Mesenchymal stem cell (in vitro differentiated cells and primary cell): ENCODE measurements around the gene SLC4A1.
A peak's percentile ranks its signal among the peaks of the same experiment; 100 is the strongest.

ENCODE experiments used
- DNase-seq: peaks from one replicate; pipeline ENCODE4 v3.0.0-alpha.2; 2013
- H2AFZ ChIP-seq: one replicate; pipeline ENCODE4 v1.6.1; 2013; ENCODE audit warnings: low read depth, mild to moderate bottlenecking, control low read depth, inconsistent platforms, low read length, moderate library complexity
- H2AK5ac ChIP-seq: 2 replicates; pipeline ENCODE4 v1.6.1; 2013; ENCODE audit warnings: low read length, moderate library complexity, mild to moderate bottlenecking, inconsistent platforms; ENCODE audit not compliant: severe bottlenecking
- H2BK120ac ChIP-seq: one replicate; pipeline ENCODE4 v1.6.1; 2013; ENCODE audit warnings: low read depth, mild to moderate bottlenecking, inconsistent platforms, low read length, moderate library complexity
- H2BK12ac ChIP-seq, 2 experiments: one replicate each; pipeline ENCODE4 v1.6.1; 2013; ENCODE audit warnings: inconsistent platforms in 2 of 2, low read length in 2 of 2, mild to moderate bottlenecking in 2 of 2, moderate library complexity in 2 of 2, control low read depth in 1 of 2
- H2BK15ac ChIP-seq: one replicate; pipeline ENCODE4 v1.6.1; 2013; ENCODE audit warnings: mild to moderate bottlenecking, low read depth, inconsistent platforms; ENCODE audit not compliant: poor library complexity, severe bottlenecking
- H2BK5ac ChIP-seq: 2 replicates; pipeline ENCODE4 v1.6.1; 2013; ENCODE audit warnings: low read depth, mild to moderate bottlenecking, low read length, control low read depth, inconsistent platforms; ENCODE audit not compliant: poor library complexity, severe bottlenecking
- H3K14ac ChIP-seq, 2 experiments: one replicate each; pipeline ENCODE4 v1.6.1; 2013; ENCODE audit warnings: inconsistent platforms in 2 of 2, low read length in 2 of 2, control low read depth in 1 of 2, mild to moderate bottlenecking in 1 of 2, moderate library complexity in 1 of 2
- H3K18ac ChIP-seq, 2 experiments: one replicate each; pipeline ENCODE4 v1.6.1; 2013; ENCODE audit warnings: inconsistent platforms in 2 of 2, low read length in 2 of 2, control low read depth in 1 of 2, low read depth in 1 of 2, mild to moderate bottlenecking in 1 of 2
- H3K23ac ChIP-seq, 2 experiments: one replicate each; pipeline ENCODE4 v1.6.1; 2013; ENCODE audit warnings: inconsistent platforms in 2 of 2, low read length in 2 of 2, mild to moderate bottlenecking in 2 of 2, moderate library complexity in 2 of 2, control low read depth in 1 of 2
- H3K27ac ChIP-seq: 2 replicates; pipeline ENCODE4 v1.5.1; 2013; ENCODE audit warnings: mild to moderate bottlenecking, moderate library complexity, low read length, control low read depth, inconsistent platforms; ENCODE audit not compliant: poor library complexity, severe bottlenecking
- H3K27me3 ChIP-seq, 2 experiments: 2 replicates each; pipeline versions ENCODE4 v1.6.1 to v1.7.0; 2013; ENCODE audit warnings: low read length in 2 of 2, mild to moderate bottlenecking in 2 of 2, moderate library complexity in 2 of 2, control low read depth in 1 of 2, inconsistent platforms in 1 of 2; ENCODE audit not compliant: control insufficient read depth in 1 of 2, insufficient read depth in 1 of 2
- H3K36me3 ChIP-seq, 2 experiments: 2 replicates each; pipeline versions ENCODE4 v1.6.1 to v1.7.0; 2013; ENCODE audit warnings: low read length in 2 of 2, control low read depth in 1 of 2, inconsistent platforms in 1 of 2, low read depth in 1 of 2, mild to moderate bottlenecking in 1 of 2; ENCODE audit not compliant: insufficient read depth in 2 of 2, control insufficient read depth in 1 of 2
- H3K4ac ChIP-seq, 2 experiments: one replicate each; pipeline ENCODE4 v1.6.1; 2013; ENCODE audit warnings: inconsistent platforms in 2 of 2, low read length in 2 of 2, mild to moderate bottlenecking in 2 of 2, moderate library complexity in 2 of 2, control low read depth in 1 of 2, low read depth in 1 of 2
- H3K4me1 ChIP-seq: 2 replicates; pipeline ENCODE4 v1.6.1; 2013; ENCODE audit warnings: low read depth, low read length, control low read depth; ENCODE audit not compliant: control insufficient read depth, insufficient read depth
- H3K4me2 ChIP-seq: 2 replicates; pipeline ENCODE4 v1.6.1; 2013; ENCODE audit warnings: low read length, mild to moderate bottlenecking, inconsistent platforms; ENCODE audit not compliant: poor library complexity, severe bottlenecking
- H3K4me3 ChIP-seq, 2 experiments: 2 replicates each; pipeline versions ENCODE4 v1.5.1 to v1.7.0; 2013; ENCODE audit warnings: low read length in 2 of 2, mild to moderate bottlenecking in 2 of 2, control low read depth in 1 of 2, low read depth in 1 of 2; ENCODE audit not compliant: insufficient read depth in 1 of 2
- H3K79me1 ChIP-seq: replicated peaks from 2 replicates; pipeline ENCODE4 v1.6.1; 2013; ENCODE audit warnings: mild to moderate bottlenecking, control low read depth, low read length, inconsistent platforms; ENCODE audit not compliant: poor library complexity, severe bottlenecking
- H3K9ac ChIP-seq: 2 replicates; pipeline ENCODE4 v1.7.0; 2013; ENCODE audit warnings: mild to moderate bottlenecking, low read length, moderate library complexity
- H3K9me3 ChIP-seq: 2 replicates; pipeline ENCODE4 v1.7.0; 2013; ENCODE audit warnings: mild to moderate bottlenecking, low read length; ENCODE audit not compliant: control insufficient read depth
- H4K8ac ChIP-seq: one replicate; pipeline ENCODE4 v1.6.1; 2013; ENCODE audit warnings: inconsistent platforms, mild to moderate bottlenecking, low read length, moderate library complexity
- H4K91ac ChIP-seq: one replicate; pipeline ENCODE4 v1.6.1; 2013; ENCODE audit warnings: mild to moderate bottlenecking, low read length, inconsistent platforms
- WGBS: methylation state at CpG from one replicate; pipeline ENCODE4 v1.1.7; 2013; ENCODE audit warnings: mixed read lengths; 5-methylcytosine and 5-hydroxymethylcytosine counted together

SLC4A1 gene

GRCh38 chr17:44308865-44309264 is 40.9 kb upstream of the SLC4A1 start:
- H2AK5ac ChIP-seq: no peak overlapping the region
- no peak overlapping the region for H3K18ac ChIP-seq
- peaks cover 21% of the 10 kb centered on the region for H3K4me1 ChIP-seq
- H3K36me3 ChIP-seq: peaks cover 0 to 6% of the 10 kb centered on the region in 2 experiments
- no peak overlapping the region for H4K91ac ChIP-seq
- no peak overlapping the region for H2BK5ac ChIP-seq
- WGBS: 5% methylated on average over 15 of the region's 15 CpGs
- H3K9me3 ChIP-seq: no peaks in the 10 kb centered on the region
- H3K4me3 ChIP-seq: no peak overlapping the region
- no peak overlapping the region for H2BK15ac ChIP-seq
- no peak overlapping the region for H3K23ac ChIP-seq
- H3K14ac ChIP-seq: no peak overlapping the region
- no peak overlapping the region for H4K8ac ChIP-seq
- no peak overlapping the region for H3K27ac ChIP-seq
- DNase-seq: no peak
- H2BK120ac ChIP-seq: no peak overlapping the region
- peak overlapping the region; percentile 42 for H3K4me2 ChIP-seq
- peak overlapping the region; percentile 32 for H2AFZ ChIP-seq
- H3K79me1 ChIP-seq: no peaks in the 10 kb centered on the region
- peaks cover 61 to 71% of the 10 kb centered on the region in 2 experiments for H3K27me3 ChIP-seq
- no peak overlapping the region for H3K9ac ChIP-seq
- H3K4ac ChIP-seq: no peak overlapping the region
- H2BK12ac ChIP-seq: no peak overlapping the region

DNA sequence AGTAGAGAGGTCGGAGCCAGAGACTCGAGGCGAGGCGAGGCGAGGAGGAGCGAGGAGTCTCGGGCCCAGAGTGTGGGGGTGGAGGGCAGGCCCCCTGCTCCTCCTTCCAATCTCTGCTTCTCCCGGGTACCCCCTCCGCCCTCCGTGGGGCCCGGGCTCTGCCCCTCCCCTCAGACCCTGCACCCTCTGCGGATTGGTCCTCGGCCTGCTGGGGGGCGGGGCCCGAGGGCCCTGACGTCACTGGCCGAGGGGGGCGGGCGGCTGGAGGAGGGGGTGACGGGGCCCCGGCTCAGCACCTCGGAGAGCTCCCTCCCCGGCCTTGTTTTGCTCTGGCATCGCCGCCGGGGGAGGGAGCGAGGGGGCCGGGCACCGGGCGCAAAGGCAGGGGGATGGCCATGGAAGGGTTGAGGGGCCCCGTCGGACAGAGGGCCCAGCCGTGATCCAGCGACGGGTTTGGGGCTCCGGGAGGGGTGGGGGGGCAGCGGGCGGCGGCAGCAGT is 40.4 kb upstream of the SLC4A1 start, which contains the start of gene RUNDC3A:
RUNDC3A (plus strand) TSS at position 282 of the 499 bp plus-strand sequence. CDS start 232 bp downstream, outside the sequence.
- no peak within 1 kb of the TSS for H2BK15ac ChIP-seq
- peaks cover 0 to 6% of the 10 kb centered on the region in 2 experiments for H3K36me3 ChIP-seq
- peak within 1 kb of the TSS in 1 of 2 experiments; percentile 85 for H3K23ac ChIP-seq
- no peak within 1 kb of the TSS for H3K9ac ChIP-seq
- H2BK12ac ChIP-seq: no peak within 1 kb of the TSS
- H2AK5ac ChIP-seq: no peak within 1 kb of the TSS
- WGBS: 2% methylated on average over 24 of the region's 39 CpGs
- no peak within 1 kb of the TSS for H3K14ac ChIP-seq
- H3K18ac ChIP-seq: peak within 1 kb of the TSS in 1 of 2 experiments; percentile 18
- no peak within 1 kb of the TSS for H2BK5ac ChIP-seq
- H3K4me1 ChIP-seq: peaks cover 21% of the 10 kb centered on the region
- peak within 1 kb of the TSS; percentile 94 for H3K4me2 ChIP-seq
- no peak within 1 kb of the TSS for H3K27ac ChIP-seq
- H4K8ac ChIP-seq: no peak within 1 kb of the TSS
- H3K79me1 ChIP-seq: no peaks in the 10 kb centered on the region
- peaks cover 63 to 70% of the 10 kb centered on the region in 2 experiments for H3K27me3 ChIP-seq
- H4K91ac ChIP-seq: no peak within 1 kb of the TSS
- no peak within 1 kb of the TSS for H3K4ac ChIP-seq
- peak; percentile 86 for DNase-seq
- H2BK120ac ChIP-seq: no peak within 1 kb of the TSS
- H2AFZ ChIP-seq: peak within 1 kb of the TSS; percentile 32
- H3K9me3 ChIP-seq: no peaks in the 10 kb centered on the region
- peak within 1 kb of the TSS; percentile 54 to 56 for H3K4me3 ChIP-seq

DNA sequence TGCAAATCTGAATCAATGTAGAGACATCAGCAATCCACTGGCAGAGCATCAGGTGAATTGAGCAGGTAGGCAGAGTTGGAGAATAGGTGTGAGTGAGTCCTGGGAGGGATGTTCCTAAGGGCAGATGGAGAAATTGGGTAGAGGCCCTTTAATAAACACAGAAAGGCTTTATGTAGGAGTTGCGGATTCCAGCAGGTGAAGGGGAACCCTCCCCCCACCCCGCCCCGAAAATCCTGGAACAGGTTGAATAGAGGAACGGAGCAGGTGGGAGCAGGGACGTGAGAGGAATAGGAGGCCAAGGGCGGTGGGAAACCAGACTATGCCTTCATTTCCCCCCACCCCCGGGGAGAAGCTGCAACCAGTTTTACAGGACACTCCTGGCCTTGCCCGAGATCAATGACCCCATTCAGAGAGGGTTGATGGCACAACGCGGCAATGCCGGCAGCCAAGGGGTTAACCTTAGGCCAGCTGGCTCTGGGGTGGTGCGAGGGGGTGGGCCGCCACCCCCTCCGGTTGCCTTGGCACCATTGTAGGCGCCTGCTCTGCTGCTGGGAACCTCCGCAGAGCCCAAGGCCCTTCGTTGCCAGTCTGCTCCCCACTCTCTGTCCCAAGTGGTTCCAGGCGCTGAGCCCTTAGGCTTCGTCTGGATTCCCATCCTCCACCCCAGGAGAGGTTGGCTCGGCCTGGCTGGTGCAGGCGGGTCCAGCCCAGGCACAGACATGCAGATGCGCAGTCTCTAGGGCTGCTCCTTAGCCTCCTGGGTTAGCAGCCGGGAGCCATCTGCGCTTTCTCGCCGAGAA is 39.7 kb upstream of the SLC4A1 start:
- H3K79me1 ChIP-seq: no peaks in the 10 kb centered on the region
- H4K91ac ChIP-seq: no peak overlapping the region

GRCh38 chr17:44304651-44305050 is 36.7 kb upstream of the SLC4A1 start:
- Histone ChIP-seq H3K27ac (no peak overlapping the region), H3K9ac (no peak overlapping the region), H3K4me1 (peaks cover 20% of the 10 kb centered on the region), H2BK5ac (no peak overlapping the region), H3K18ac (no peak overlapping the region), H3K27me3 (peaks cover 47 to 54% of the 10 kb centered on the region in 2 experiments), H2AK5ac (no peak overlapping the region), H3K14ac (no peak overlapping the region), H2AFZ (no peak overlapping the region), H4K91ac (no peak overlapping the region), H3K36me3 (no peaks in the 10 kb centered on the region), H2BK12ac (no peak overlapping the region), H2BK120ac (no peak overlapping the region), H4K8ac (no peak overlapping the region), H3K79me1 (no peaks in the 10 kb centered on the region), H3K23ac (no peak overlapping the region), H3K4me3 (no peak overlapping the region), H3K9me3 (no peaks in the 10 kb centered on the region), H3K4me2 (no peak overlapping the region), H3K4ac (no peak overlapping the region), H2BK15ac (no peak overlapping the region)
- no peak for DNase-seq

More for the DNA sequence above, 39.7 kb upstream of the SLC4A1 start:
- no peak overlapping the region for H2BK5ac ChIP-seq
- no peaks in the 10 kb centered on the region for H3K9me3 ChIP-seq
- no peak overlapping the region for H2AK5ac ChIP-seq
- H2BK12ac ChIP-seq: no peak overlapping the region
- peaks cover 21% of the 10 kb centered on the region for H3K4me1 ChIP-seq
- no peak overlapping the region for H3K27ac ChIP-seq
- H3K23ac ChIP-seq: peak overlapping the region in 1 of 2 experiments; percentile 85
- no peak overlapping the region for H3K4ac ChIP-seq
- H3K27me3 ChIP-seq: peaks cover 61 to 62% of the 10 kb centered on the region in 2 experiments
- H3K14ac ChIP-seq: no peak overlapping the region
- H3K9ac ChIP-seq: no peak overlapping the region
- peak; percentile 75 for DNase-seq
- no peak overlapping the region for H2AFZ ChIP-seq
- peak overlapping the region; percentile 29 to 54 for H3K4me3 ChIP-seq
- no peak overlapping the region for H4K8ac ChIP-seq
- no peak overlapping the region for H2BK120ac ChIP-seq
- no peaks in the 10 kb centered on the region for H3K36me3 ChIP-seq
- peak overlapping the region; percentile 94 for H3K4me2 ChIP-seq
- H3K18ac ChIP-seq: peak overlapping the region in 1 of 2 experiments; percentile 18
- no peak overlapping the region for H2BK15ac ChIP-seq
- under 1% methylated on average over 22 of the region's 26 CpGs for WGBS
